H1 (cell line): Measurements from ENCODE around the gene KIF26B.

Experiments
- CBX5 ChIP-seq: fragments of 300-800, 300-1000 bp; sonication (generic); IDR thresholded peaks from 2 replicates; pipeline ENCODE4 v1.7.1; 2016; ENCODE audit warnings: antibody characterized with exemption, low read length, low read depth
- JUN ChIP-seq: IDR thresholded peaks from 2 replicates; pipeline ENCODE4 v1.6.1; 2011; ENCODE audit warnings: low read depth, mild to moderate bottlenecking, improper control_type of control experiment, low read length
- KDM1A ChIP-seq: fragments of 200-600, 300-600 bp; sonication (generic); IDR thresholded peaks from 2 replicates; pipeline ENCODE4 v1.7.1; 2016; ENCODE audit warnings: mild to moderate bottlenecking, low read length, borderline replicate concordance
- NRF1 ChIP-seq: IDR thresholded peaks from 2 replicates; pipeline ENCODE4 v1.6.1; 2011; ENCODE audit warnings: mild to moderate bottlenecking, low read depth, low read length, improper control_type of control experiment
- POLR2A ChIP-seq, 2 experiments: IDR thresholded peaks; 1 replicate in 1 of 2; 2 replicates in 1 of 2; pipeline ENCODE4 v1.6.1; 2011; ENCODE audit warnings: low read depth in 2 of 2, low read length in 2 of 2, mild to moderate bottlenecking in 2 of 2; ENCODE audit errors: control extremely low read depth in 1 of 2
- POLR2AphosphoS5 ChIP-seq: IDR thresholded peaks from 2 replicates; pipeline ENCODE4 v1.6.1; 2011; ENCODE audit warnings: low read depth, low read length
- SRF ChIP-seq: IDR thresholded peaks from 2 replicates; pipeline ENCODE4 v1.6.1; 2011; ENCODE audit warnings: mild to moderate bottlenecking, low read depth, low read length, moderate library complexity
- TAF1 ChIP-seq: IDR thresholded peaks from 2 replicates; pipeline ENCODE4 v1.6.1; 2011; ENCODE audit warnings: mild to moderate bottlenecking, low read depth, low read length
- TAF7 ChIP-seq: optimal IDR thresholded peaks from 2 replicates; pipeline ENCODE3; 2011; ENCODE audit warnings: low read depth, mild to moderate bottlenecking, inconsistent platforms, low read length, moderate library complexity, borderline replicate concordance
- TEAD4 ChIP-seq: IDR thresholded peaks from 2 replicates; pipeline ENCODE4 v1.6.1; 2012; ENCODE audit warnings: low read depth, low read length, inconsistent platforms, mixed read lengths
- TF ChIP-seq, protein P1 (sequence below), 3 experiments: IDR thresholded peaks; 1 replicate in 2 of 3; 2 replicates in 1 of 3; pipeline versions ENCODE4 v1.5.1 to v1.6.1; 2011; ENCODE audit warnings: low read length in 3 of 3, mild to moderate bottlenecking in 3 of 3, inconsistent platforms in 2 of 3, low read depth in 1 of 3, moderate library complexity in 1 of 3; ENCODE audit not compliant: insufficient read depth in 1 of 3; ENCODE audit errors: control extremely low read depth in 1 of 3
- TF ChIP-seq, protein P2 (sequence below): IDR thresholded peaks from 2 replicates; pipeline ENCODE4 v1.6.1; 2011; ENCODE audit warnings: low read length, improper control_type of control experiment

DNA sequence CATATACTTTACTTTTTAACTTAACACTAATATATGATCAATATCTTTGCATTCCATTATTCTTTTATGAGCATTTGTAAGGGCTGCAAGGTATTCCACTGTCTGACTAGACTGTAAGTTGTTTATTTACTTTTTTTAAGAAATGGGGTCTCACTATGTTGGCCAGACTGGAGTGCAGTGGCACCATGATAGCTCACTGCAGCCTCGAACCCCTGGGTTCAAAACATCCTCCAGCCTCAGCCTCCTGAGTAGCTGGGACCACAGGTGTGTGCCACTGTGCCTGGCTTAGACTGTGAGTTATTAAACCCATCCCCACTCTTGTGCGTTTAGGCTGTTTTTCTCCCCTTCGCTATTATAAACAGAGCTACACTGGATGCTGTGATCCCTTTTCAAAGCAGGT is 6.7 kb upstream of the KIF26B start:
- TF ChIP-seq POLR2A (IDR thresholded peaks at IDR 0.05; ENCODE audit: control extremely low read depth in 1 of 2, low read depth in 2 of 2, low read length in 2 of 2) = no peak
- TF ChIP-seq, protein P1, sequence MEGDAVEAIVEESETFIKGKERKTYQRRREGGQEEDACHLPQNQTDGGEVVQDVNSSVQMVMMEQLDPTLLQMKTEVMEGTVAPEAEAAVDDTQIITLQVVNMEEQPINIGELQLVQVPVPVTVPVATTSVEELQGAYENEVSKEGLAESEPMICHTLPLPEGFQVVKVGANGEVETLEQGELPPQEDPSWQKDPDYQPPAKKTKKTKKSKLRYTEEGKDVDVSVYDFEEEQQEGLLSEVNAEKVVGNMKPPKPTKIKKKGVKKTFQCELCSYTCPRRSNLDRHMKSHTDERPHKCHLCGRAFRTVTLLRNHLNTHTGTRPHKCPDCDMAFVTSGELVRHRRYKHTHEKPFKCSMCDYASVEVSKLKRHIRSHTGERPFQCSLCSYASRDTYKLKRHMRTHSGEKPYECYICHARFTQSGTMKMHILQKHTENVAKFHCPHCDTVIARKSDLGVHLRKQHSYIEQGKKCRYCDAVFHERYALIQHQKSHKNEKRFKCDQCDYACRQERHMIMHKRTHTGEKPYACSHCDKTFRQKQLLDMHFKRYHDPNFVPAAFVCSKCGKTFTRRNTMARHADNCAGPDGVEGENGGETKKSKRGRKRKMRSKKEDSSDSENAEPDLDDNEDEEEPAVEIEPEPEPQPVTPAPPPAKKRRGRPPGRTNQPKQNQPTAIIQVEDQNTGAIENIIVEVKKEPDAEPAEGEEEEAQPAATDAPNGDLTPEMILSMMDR (IDR thresholded peaks at IDR 0.05; ENCODE audit: control extremely low read depth in 1 of 3, insufficient read depth in 1 of 3, low read depth in 1 of 3, low read length in 3 of 3) = no peak
- TF ChIP-seq, protein P2, sequence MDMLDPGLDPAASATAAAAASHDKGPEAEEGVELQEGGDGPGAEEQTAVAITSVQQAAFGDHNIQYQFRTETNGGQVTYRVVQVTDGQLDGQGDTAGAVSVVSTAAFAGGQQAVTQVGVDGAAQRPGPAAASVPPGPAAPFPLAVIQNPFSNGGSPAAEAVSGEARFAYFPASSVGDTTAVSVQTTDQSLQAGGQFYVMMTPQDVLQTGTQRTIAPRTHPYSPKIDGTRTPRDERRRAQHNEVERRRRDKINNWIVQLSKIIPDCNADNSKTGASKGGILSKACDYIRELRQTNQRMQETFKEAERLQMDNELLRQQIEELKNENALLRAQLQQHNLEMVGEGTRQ = no peak
- TF ChIP-seq CBX5 = no peak
- TF ChIP-seq KDM1A = no peak
- TF ChIP-seq TAF7 = no peak
- TF ChIP-seq TEAD4 = no peak
- TF ChIP-seq JUN = no peak
- no peak for TF ChIP-seq NRF1
- TF ChIP-seq POLR2AphosphoS5 = no peak
- no peak for TF ChIP-seq SRF
- no peak for TF ChIP-seq TAF1
